A673 (cell line): ENCODE measurements around the gene PHC2. TPM values are rescaled to one million over a fixed set of nuclear protein-coding genes. Genes with fewer than 3 reads are reported as not detected.

Source experiments
- BruUV-seq: library from RNA; stranded (reverse); fragments of 400-500 nt; replicated peaks from 2 replicates; lab custom pipeline; 2021; lab: Mats Ljungman, UMichigan
- CTCF ChIA-PET: fragments of 300-600 bp; sonication (Branson Sonifier 250); formaldehyde crosslinking; loops from one replicate; lab custom pipeline; 2022; ENCODE audit warnings: antibody characterized with exemption; lab: Charles Lee
- POLR2A ChIA-PET: fragments of 300-600 bp; sonication (Branson Sonifier 250); formaldehyde crosslinking; loops from one replicate; lab custom pipeline; 2022; ENCODE audit warnings: antibody characterized with exemption; ENCODE audit not compliant: low non-redundant PET; lab: Charles Lee
- DNase-seq: peaks from one replicate; pipeline ENCODE4 v3.0.0-alpha.2; 2015; ENCODE audit warnings: low spot score
- H3K27ac ChIP-seq: fragments of 200-600 bp; sonication (generic); 2 replicates; pipeline ENCODE4 v1.5.1; 2016; ENCODE audit warnings: mixed run types, low read depth, mild to moderate bottlenecking, mixed read lengths, antibody characterized with exemption, low read length; ENCODE audit not compliant: poor library complexity, severe bottlenecking
- H3K27me3 ChIP-seq: fragments of 200-600 bp; sonication (generic); replicated peaks from 2 replicates; pipeline ENCODE4 v1.6.1; 2017; ENCODE audit warnings: mixed run types, low read depth, mild to moderate bottlenecking, mixed read lengths, antibody characterized with exemption, low read length; ENCODE audit not compliant: insufficient read depth, poor library complexity
- H3K36me3 ChIP-seq: fragments of 200-600 bp; sonication (generic); 2 replicates; pipeline ENCODE4 v1.6.1; 2016; ENCODE audit warnings: mixed run types, mild to moderate bottlenecking, mixed read lengths, antibody characterized with exemption, low read length; ENCODE audit not compliant: insufficient read depth, poor library complexity, severe bottlenecking
- H3K4me1 ChIP-seq: fragments of 200-600 bp; sonication (generic); 2 replicates; pipeline ENCODE4 v1.6.1; 2017; ENCODE audit warnings: mixed run types, mild to moderate bottlenecking, mixed read lengths, antibody characterized with exemption, low read length; ENCODE audit not compliant: insufficient read depth, poor library complexity, severe bottlenecking
- H3K4me3 ChIP-seq: fragments of 200-600 bp; sonication (generic); 2 replicates; pipeline ENCODE4 v1.5.1; 2016; ENCODE audit warnings: low read depth, mixed run types, mild to moderate bottlenecking, mixed read lengths, low read length; ENCODE audit not compliant: poor library complexity, severe bottlenecking
- H3K9me3 ChIP-seq: fragments of 200-600 bp; sonication (generic); 2 replicates; pipeline ENCODE4 v1.6.1; 2016; ENCODE audit warnings: mixed run types, low read depth, mild to moderate bottlenecking, mixed read lengths, antibody characterized with exemption, low read length; ENCODE audit not compliant: poor library complexity, severe bottlenecking
- CTCF ChIP-seq: fragments of 300-800, 200-600 bp; sonication (generic); conservative IDR thresholded peaks from 2 replicates; pipeline ENCODE4 v1.5.1; 2017; ENCODE audit warnings: low read depth, mild to moderate bottlenecking, antibody characterized with exemption, low read length, moderate library complexity, mixed read lengths
- EZH2 ChIP-seq: fragments of 200-600 bp; sonication (generic); IDR thresholded peaks from 2 replicates; pipeline ENCODE4 v1.6.1; 2017; ENCODE audit warnings: borderline replicate concordance, low read depth, mild to moderate bottlenecking, mixed read lengths, antibody characterized with exemption, low read length; ENCODE audit not compliant: poor library complexity, severe bottlenecking
- intact Hi-C: fragments of 100-400 bp; cut with micrococcal nuclease; formaldehyde crosslinking; loops from one replicate; pipeline ENCODE4 v1.10.0; 2022; ENCODE audit not compliant: unreplicated experiment
- total RNA-seq: library from RNA; stranded (reverse); gene quantifications from 2 replicates; pipeline ENCODE4 v1.2.3, GENCODE V29; 2021

PHC2 gene
- total RNA-seq, 1 experiment from 2014 or later: 136 TPM

DNA sequence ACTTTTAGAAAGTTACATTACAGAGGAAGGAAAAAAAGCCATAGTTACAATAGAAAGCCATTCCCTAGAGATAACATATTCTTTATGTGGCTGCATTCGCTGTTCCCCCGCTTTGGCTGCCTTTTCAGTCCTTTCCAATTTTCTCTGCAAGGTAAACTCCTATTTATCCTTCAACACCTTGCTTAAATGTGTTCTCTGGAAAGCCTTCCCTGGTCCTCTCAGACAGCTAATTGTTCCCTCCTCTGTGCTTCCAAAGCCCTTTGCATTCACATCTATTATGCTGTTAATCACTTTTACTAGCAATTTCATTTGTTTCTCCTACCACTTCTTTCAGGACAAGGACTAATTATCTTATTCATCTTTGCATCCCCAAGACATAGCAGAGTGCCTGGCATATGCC, 1.6 kb downstream of the PHC2 start:
- POLR2A ChIA-PET: interaction anchor here (1.0 kb wide), 1 partner anchor 8 kb away, joined by 4 read pairs; no protein-coding TSS in a partner anchor
- Histone ChIP-seq H3K9me3 (no peaks in the 10 kb centered on the region), H3K36me3 (no peaks in the 10 kb centered on the region), H3K27ac (no peak overlapping the region), H3K4me1 (peaks cover 64% of the 10 kb centered on the region), H3K4me3 (peak overlapping the region; percentile 63), H3K27me3 (no peaks in the 10 kb centered on the region)
- DNase-seq: no peak
- no peak for TF ChIP-seq EZH2
- TF ChIP-seq CTCF: no peak
- CTCF ChIA-PET: interaction anchor here (1.6 kb wide), 1 partner anchor 27 kb away, joined by 3 read pairs; no protein-coding TSS in a partner anchor
- intact Hi-C loops: no loop called here
- TSS peak; percentile 36 for BruUV-seq

GRCh38 chr1:33428661-33429060, 2.2 kb downstream of the PHC2 start:
- TF ChIP-seq EZH2 (no peak), CTCF (no peak)
- H3K27me3 ChIP-seq: no peaks in the 10 kb centered on the region
- H3K27ac ChIP-seq: no peak overlapping the region
- H3K4me1 ChIP-seq: peaks cover 65% of the 10 kb centered on the region
- H3K9me3 ChIP-seq: no peaks in the 10 kb centered on the region
- no TSS peak for BruUV-seq
- no peaks in the 10 kb centered on the region for H3K36me3 ChIP-seq
- intact Hi-C loops: no loop called here
- CTCF ChIA-PET: no interaction called here
- no peak overlapping the region for H3K4me3 ChIP-seq
- POLR2A ChIA-PET: interaction anchor here (1.0 kb wide), 1 partner anchor 7 kb away, joined by 4 read pairs; no protein-coding TSS in a partner anchor
- no peak for DNase-seq

- CTCF ChIA-PET: interaction anchor here (0.6 kb wide), 1 partner anchor 612 kb away, joined by 4 read pairs; no protein-coding TSS in a partner anchor
Measured at GRCh38 chr1:33426916-33427315, 4.0 kb downstream of the PHC2 start.

More at GRCh38 chr1:33426916-33427315, 4.0 kb downstream of the PHC2 start:
- POLR2A ChIA-PET: no interaction called here
- intact Hi-C loops: no loop called here
- no TSS peak for BruUV-seq
- no peak for TF ChIP-seq CTCF
- Histone ChIP-seq H3K27me3 (no peaks in the 10 kb centered on the region), H3K9me3 (no peaks in the 10 kb centered on the region), H3K36me3 (no peaks in the 10 kb centered on the region), H3K4me1 (peaks cover 67% of the 10 kb centered on the region), H3K4me3 (no peak overlapping the region), H3K27ac (no peak overlapping the region)
- no peak for DNase-seq
